ENCODE data around the gene RPL10A.

RPL10A gene

DNA sequence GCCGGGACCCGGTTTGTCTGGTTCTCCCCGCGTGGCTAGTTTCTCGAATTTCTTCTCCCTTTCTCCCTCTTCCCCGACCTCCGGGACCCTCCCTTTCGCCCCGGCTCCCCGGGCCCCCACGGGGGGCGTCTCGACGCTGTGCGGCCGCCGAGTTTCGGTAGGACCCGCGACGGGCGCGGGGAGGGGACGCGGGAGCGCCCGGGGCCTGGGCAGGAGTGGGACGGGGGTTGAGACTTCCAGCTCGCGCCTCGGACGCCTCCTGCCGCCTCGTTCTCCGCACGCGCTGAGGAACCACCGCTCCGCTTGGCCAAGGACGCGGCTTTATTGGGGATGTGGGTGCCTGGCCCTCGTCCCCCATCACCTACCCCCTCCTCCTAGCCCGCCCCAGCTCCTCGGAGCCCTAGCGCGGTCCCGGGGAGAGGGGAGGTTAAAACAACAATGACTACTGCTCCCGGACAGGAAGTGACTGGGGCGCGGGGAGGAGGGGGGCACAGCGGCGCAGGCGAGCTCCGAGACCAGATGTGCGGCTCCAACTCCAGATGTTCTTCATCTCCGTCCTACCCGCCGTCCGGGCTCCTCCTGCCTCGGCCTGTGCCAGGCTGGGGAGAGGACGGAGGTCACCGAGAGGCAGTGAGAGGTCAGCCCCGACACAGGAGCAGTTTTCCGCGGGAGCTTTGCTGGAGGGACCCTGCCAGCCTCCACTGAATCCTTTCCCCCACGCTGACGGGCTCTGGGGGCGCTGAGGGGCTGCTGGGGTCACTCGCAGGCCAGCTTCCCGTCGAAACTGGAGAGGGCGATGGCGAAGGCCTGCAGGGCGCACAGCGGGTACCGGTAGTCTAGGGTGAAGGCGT lies 29.6 kb downstream of the RPL10A start:
- ChIA-PET CTCF (interaction anchor here (0.9 to 2.1 kb wide), 8 partner anchors 10 to 239 kb away, joined by 3 to 7 read pairs (median 4); partner anchors contain the start of genes ARMC12 and RPL10A), POLR2A (interaction anchor here (1.1 to 3.9 kb wide), 7 partner anchors 9 to 29 kb away, joined by 3 to 22 read pairs (median 5); partner anchors contain the start of gene RPL10A)
- no peak for DNase-seq (ENCODE audit: low read depth, low spot score)
- peak overlapping the region; percentile 77 for H3K4me3 ChIP-seq (ENCODE audit: low read depth, low read length)
- TF ChIP-seq, protein P1, sequence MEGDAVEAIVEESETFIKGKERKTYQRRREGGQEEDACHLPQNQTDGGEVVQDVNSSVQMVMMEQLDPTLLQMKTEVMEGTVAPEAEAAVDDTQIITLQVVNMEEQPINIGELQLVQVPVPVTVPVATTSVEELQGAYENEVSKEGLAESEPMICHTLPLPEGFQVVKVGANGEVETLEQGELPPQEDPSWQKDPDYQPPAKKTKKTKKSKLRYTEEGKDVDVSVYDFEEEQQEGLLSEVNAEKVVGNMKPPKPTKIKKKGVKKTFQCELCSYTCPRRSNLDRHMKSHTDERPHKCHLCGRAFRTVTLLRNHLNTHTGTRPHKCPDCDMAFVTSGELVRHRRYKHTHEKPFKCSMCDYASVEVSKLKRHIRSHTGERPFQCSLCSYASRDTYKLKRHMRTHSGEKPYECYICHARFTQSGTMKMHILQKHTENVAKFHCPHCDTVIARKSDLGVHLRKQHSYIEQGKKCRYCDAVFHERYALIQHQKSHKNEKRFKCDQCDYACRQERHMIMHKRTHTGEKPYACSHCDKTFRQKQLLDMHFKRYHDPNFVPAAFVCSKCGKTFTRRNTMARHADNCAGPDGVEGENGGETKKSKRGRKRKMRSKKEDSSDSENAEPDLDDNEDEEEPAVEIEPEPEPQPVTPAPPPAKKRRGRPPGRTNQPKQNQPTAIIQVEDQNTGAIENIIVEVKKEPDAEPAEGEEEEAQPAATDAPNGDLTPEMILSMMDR (IDR thresholded peaks at IDR 0.05; ENCODE audit: insufficient read depth, low read length, missing control alignments) = no peak

DNA sequence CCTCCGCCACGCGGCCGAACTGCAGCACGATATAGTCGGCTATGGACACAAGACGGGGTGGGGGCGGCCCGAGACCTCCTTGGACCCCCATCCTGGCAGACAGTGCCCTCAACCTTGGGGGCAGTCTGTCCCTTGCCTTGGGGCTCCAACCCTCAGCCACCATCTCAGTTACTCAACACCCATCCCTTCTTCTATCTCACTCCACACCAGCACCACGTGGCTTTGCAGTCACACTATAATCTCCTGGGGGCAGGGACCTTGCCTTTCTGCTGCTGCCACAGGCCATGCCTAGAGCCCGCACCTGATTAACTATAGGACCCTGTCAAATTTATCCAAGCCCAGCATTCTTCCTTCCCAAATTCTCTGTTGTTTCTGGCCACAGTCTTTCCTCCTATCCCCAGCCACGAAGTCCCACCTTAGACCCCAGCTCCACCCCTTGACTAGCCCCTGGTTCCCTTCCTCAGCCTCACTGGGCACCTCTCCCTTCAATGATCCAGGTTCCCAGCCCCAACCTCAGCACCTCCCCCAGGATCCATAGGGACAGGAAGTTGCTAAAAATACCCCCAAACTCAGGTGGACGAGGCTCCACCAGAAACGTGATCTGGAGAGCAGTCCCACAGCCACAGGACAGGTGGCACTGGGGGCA lies 30.3 kb downstream of the RPL10A start:
- DNase-seq (ENCODE audit: low read depth, low spot score) = no peak
- CTCF ChIA-PET = interaction anchor here (1.0 to 2.1 kb wide), 4 partner anchors 24 to 238 kb away, joined by 3 to 6 read pairs (median 4); partner anchors contain the start of gene ARMC12
- POLR2A ChIA-PET = interaction anchor here (1.1 to 3.9 kb wide), 6 partner anchors 9 to 30 kb away, joined by 3 to 22 read pairs (median 6); partner anchors contain the start of gene RPL10A
- H3K4me3 ChIP-seq (ENCODE audit: low read depth, low read length) = peak overlapping the region; percentile 77
- TF ChIP-seq, protein P1 (IDR thresholded peaks at IDR 0.05; ENCODE audit: insufficient read depth, low read length, missing control alignments) = no peak

DNA sequence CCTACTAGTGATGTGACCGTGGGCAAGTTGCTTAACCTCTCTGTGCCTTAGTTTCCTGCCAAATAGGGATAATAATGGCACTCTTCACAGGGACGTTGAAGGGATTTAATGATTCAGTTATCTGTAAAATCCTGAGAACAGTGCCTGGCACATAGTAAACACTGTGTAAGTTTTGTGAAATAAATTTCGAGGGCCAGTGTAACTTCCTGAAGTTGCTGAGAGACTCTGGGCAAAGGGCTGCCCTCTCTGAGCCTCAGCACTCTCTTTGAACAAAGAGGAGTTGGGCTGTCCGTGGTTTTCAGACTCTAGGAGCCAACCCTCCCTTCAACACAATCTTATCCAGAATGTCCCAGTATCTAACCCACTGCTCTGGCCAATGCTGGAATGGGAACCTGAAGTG lies 31.2 kb downstream of the RPL10A start:
- POLR2A ChIA-PET = interaction anchor here (0.6 kb wide), 1 partner anchor 714 kb away, joined by 3 read pairs; no protein-coding TSS in a partner anchor
- H3K4me3 ChIP-seq (ENCODE audit: low read depth, low read length) = no peak overlapping the region
- CTCF ChIA-PET = interaction anchor here (0.9 kb wide), 1 partner anchor 41 kb away, joined by 4 read pairs; no protein-coding TSS in a partner anchor
- TF ChIP-seq, protein P1 (IDR thresholded peaks at IDR 0.05; ENCODE audit: insufficient read depth, low read length, missing control alignments) = no peak
- no peak for DNase-seq (ENCODE audit: low read depth, low spot score)

DNA sequence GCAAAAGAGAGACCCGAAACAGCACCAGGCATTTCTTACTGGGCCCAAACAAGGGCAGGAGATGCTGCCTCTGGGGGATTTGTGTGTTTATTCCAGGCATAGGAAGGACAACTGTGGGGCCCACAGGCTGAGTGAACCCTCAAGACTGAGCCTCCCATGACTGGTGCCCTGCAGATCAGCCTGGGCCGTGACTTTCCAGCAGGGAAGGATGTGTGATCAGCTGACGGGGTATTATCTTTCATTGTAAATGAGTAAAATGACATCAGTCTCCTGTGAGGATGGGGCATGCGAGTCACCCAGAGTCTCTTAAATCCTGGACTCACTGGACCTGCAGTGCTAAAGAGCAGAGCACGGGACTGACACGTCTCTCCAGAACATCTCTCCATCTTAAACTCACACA lies 32.6 kb downstream of the RPL10A start:
- ChIA-PET POLR2A (no interaction called here), CTCF (no interaction called here)
- no peak for DNase-seq (ENCODE audit: low read depth, low spot score)
- no peak overlapping the region for H3K4me3 ChIP-seq (ENCODE audit: low read depth, low read length)
- TF ChIP-seq, protein P1 (IDR thresholded peaks at IDR 0.05; ENCODE audit: insufficient read depth, low read length, missing control alignments) = no peak

DNA sequence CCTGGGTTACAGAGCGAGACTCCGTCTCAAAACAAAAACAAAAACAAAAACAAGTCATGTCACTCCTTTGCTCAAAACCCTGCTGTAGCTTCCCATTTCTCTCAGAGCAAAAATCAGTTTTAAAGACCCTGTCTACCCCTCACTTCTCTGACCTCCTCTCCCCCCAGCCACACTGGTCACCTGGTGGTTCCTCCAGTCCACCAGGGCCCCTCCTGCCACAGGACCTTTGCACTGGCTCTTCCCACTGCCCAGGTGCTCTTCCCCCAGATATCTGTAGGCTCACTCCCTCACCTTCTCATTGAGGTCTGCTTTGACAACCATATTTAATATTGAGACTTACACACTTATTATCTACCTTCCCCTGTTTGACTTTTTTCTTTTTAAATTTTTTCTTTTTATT lies 33.6 kb downstream of the RPL10A start:
- ChIA-PET POLR2A (no interaction called here), CTCF (interaction anchor here (1.2 kb wide), 1 partner anchor 36 kb away, joined by 3 read pairs; no protein-coding TSS in a partner anchor)
- H3K4me3 ChIP-seq (ENCODE audit: low read depth, low read length) = no peak overlapping the region
- TF ChIP-seq, protein P1 (IDR thresholded peaks at IDR 0.05; ENCODE audit: insufficient read depth, low read length, missing control alignments) = no peak
- DNase-seq (ENCODE audit: low read depth, low spot score) = no peak

DNA sequence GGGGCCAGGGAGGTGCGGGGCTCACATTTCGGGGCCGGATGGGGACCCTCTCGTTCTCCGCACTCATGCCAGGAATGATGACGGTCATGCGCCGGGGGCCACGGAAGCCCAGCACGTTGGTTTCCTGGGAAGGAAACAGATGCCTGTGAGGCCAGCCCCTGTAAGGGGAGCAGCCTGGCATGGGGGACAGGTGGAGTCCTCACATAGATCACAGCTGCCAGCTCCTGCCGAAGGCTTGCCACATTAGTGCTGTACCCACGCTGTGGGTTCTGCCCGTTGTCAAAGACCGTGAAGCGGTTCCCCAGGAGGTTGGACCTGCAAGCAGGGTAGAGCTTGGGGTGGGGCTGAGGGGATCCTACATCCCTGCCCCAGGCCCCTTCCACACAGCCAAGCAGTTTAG lies 35.3 kb downstream of the RPL10A start:
- CTCF ChIA-PET = interaction anchor here (1.2 kb wide), 1 partner anchor 20 kb away, joined by 4 read pairs; no protein-coding TSS in a partner anchor

More for the DNA sequence above, 35.3 kb downstream of the RPL10A start:
- TF ChIP-seq, protein P1 (IDR thresholded peaks at IDR 0.05; ENCODE audit: insufficient read depth, low read length, missing control alignments) = no peak
- POLR2A ChIA-PET = no interaction called here
- no peak overlapping the region for H3K4me3 ChIP-seq (ENCODE audit: low read depth, low read length)
- no peak for DNase-seq (ENCODE audit: low read depth, low spot score)

Measured in AG04449 (cell line).